GM12864 (cell line): ENCODE data around the gene SNW1.

ENCODE experiments used
- DNase-seq: peaks from one replicate; pipeline ENCODE4 v3.0.0-alpha.2; 2011; ENCODE audit warnings: low read depth
- H3K4me3 ChIP-seq: 2 replicates; pipeline ENCODE4 v1.5.1; 2011; ENCODE audit warnings: mild to moderate bottlenecking, low read depth, low read length, control low read depth
- CTCF ChIP-seq: IDR thresholded peaks from 2 replicates; pipeline ENCODE4 v1.5.1; 2011; ENCODE audit warnings: low read depth, mild to moderate bottlenecking, moderate library complexity, low read length, control low read depth, inconsistent platforms; ENCODE audit errors: missing control alignments

Gene SNW1

DNA sequence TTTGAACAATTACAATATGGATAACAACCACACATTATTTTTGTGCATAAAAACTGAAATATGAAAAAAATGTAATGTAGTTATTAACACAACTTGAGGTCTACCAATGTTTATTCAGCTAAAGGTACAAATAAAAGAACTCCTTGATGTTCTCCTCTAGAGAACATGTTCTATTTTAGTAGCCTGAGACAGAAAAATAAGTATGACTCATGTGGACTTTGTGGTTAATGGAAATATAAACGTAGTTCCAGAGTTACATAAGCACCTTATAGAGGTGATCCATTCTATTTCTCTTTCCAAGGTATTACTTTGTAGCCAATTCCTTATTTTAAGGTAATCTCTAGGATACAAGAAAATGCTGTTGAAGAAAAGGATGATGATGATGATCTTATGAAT is 78.8 kb downstream of the SNW1 start:
- H3K4me3 ChIP-seq, result no peak overlapping the region
- no peak for TF ChIP-seq CTCF
- no peak for DNase-seq

- H3K4me3 ChIP-seq, result no peak overlapping the region
- DNase-seq, result no peak
- TF ChIP-seq CTCF, result no peak
Measured at GRCh38 chr14:77681196-77682157, 79.5 kb downstream of the SNW1 start.

- H3K4me3 ChIP-seq, result no peak overlapping the region
- no peak for DNase-seq
- TF ChIP-seq CTCF, result no peak
Measured at GRCh38 chr14:77674931-77675330, 86.0 kb downstream of the SNW1 start.

GRCh38 chr14:77673193-77673592 is 87.8 kb downstream of the SNW1 start:
- H3K4me3 ChIP-seq, result no peak overlapping the region
- TF ChIP-seq CTCF, result no peak
- no peak for DNase-seq
